Panc1 (cell line): ENCODE data around the gene ZNF575.

Experiments used
- CTCF ChIP-seq: fragments of 450-650 bp; IDR thresholded peaks from 2 replicates; pipeline ENCODE4 v1.5.1; 2017; ENCODE audit warnings: mild to moderate bottlenecking
- POLR2AphosphoS5 ChIP-seq: IDR thresholded peaks from 2 replicates; pipeline ENCODE4 v1.6.1; 2012; ENCODE audit warnings: mild to moderate bottlenecking, low read depth, low read length, moderate library complexity
- REST ChIP-seq, 2 experiments: IDR thresholded peaks; 2 replicates each; pipeline ENCODE4 v1.6.1; 2011 to 2012; ENCODE audit warnings: low read depth in 2 of 2, control low read depth in 1 of 2, low read length in 1 of 2, mild to moderate bottlenecking in 1 of 2, moderate library complexity in 1 of 2; ENCODE audit not compliant: insufficient read depth in 1 of 2
- SIN3A ChIP-seq: IDR thresholded peaks from 2 replicates; pipeline ENCODE4 v1.6.1; 2012; ENCODE audit warnings: low read depth, mild to moderate bottlenecking, low read length, moderate library complexity, borderline replicate concordance; ENCODE audit not compliant: insufficient read depth
- TCF7L2 ChIP-seq: IDR thresholded peaks from 2 replicates; pipeline ENCODE4 v1.6.1; 2011; ENCODE audit warnings: mild to moderate bottlenecking, low read depth, low read length, inconsistent platforms

- TF ChIP-seq CTCF, result no peak; the same call in 1 of the 2 replicates
- TF ChIP-seq POLR2AphosphoS5, result no peak; the same call in 1 of the 2 replicates
- no peak for TF ChIP-seq REST (IDR thresholded peaks at IDR 0.05; ENCODE audit: insufficient read depth in 1 of 2, low read depth in 2 of 2, low read length in 1 of 2)
- peak; percentile 63 for TF ChIP-seq TCF7L2
- no peak for TF ChIP-seq SIN3A
Measured at GRCh38 chr19:43503501-43504425, 29.2 kb upstream of the ZNF575 start.
